Spleen (tissue), 7 donors: Measurements from ENCODE around the gene PCTP.

Experiments
- CTCF ChIP-seq, 11 experiments: fragments of 200-600 bp in 7 of 11; fragments of 450-650 bp in 4 of 11; sonication (generic) in 4 of 11; IDR thresholded peaks in 8 of 11; conservative IDR thresholded peaks in 3 of 11; 1 replicate in 7 of 11; 2 replicates in 4 of 11; pipeline versions ENCODE4 v1.4.0 to v1.8.0; 2016 to 2021; ENCODE audit warnings: antibody characterized with exemption in 11 of 11, inconsistent platforms in 4 of 11, mild to moderate bottlenecking in 1 of 11
- POLR2A ChIP-seq, 3 donors: fragments of 450-650 bp; IDR thresholded peaks; one replicate each; pipeline ENCODE4 v1.5.1; 2017; ENCODE audit warnings: antibody characterized with exemption in 3 of 3, mild to moderate bottlenecking in 1 of 3
- donor health status: DM: no; HTN: no; CAD: no; lungs with moderate emphysema.
- donor health status: DM: no; HTN: no; CAD: no.
- donor health status: DM: no; HTN: no; CAD: no.

DNA sequence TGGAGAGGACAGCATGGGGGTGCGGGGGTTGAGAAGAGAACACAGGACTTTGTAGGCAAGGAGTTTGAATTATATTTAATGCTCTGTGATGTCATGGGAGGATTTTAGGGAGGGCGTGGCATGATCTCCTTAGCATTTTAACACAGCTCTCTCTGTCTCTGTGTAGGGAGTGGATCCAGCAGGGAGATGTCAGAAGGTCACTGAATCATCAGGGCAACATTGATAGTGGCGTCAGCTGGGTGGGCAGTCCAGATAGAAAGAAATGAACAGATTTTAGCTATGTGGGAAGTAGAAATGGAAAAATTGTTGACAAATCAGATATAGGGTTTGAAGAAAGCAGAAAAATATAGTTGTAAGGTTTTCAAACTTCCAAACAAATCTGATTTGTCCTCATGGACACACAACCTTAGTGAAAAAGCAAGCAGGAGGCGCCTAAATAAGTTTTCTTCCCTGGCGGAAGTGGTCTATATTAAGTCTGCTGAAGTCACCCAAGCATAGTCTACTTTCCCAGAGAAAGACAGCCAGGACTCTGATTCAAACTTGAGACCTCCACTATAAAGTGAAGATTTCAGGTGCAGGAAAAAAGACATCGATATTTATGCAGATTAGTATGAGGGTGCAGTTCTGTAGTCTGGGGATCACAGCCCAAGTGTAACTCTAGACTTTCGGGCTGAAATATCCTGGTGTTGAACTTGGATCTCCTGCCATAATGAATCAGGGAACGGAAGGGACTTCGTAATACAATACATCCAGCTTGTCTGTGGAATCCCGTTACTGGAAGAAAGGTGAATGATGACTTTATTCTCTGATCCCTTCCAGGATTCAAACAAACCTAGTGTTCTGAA, 10.1 kb upstream of the PCTP start:
- TF ChIP-seq POLR2A (IDR thresholded peaks at IDR 0.05), result no peak
- no peak for TF ChIP-seq CTCF (IDR thresholded peaks at IDR 0.05 in 8 of 11, conservative IDR thresholded peaks at IDR 0.05 in 3 of 11)
